HS-27A (cell line): Measurements from ENCODE around the gene EML2.
"Not testable (repeated sequence)": the region's sequence is repeated elsewhere in the genome, so short reads cannot be mapped to it uniquely, and the experiment has no call there.

ENCODE experiments used
- DNase-seq: peaks from one replicate; pipeline ENCODE4 v3.0.0-alpha.2; 2012; ENCODE audit warnings: low read depth, missing footprints

EML2 gene

GRCh38 chr19:45615795-45616703 lies 23.1 kb downstream of the EML2 start:
- peak; percentile 35 for DNase-seq

GRCh38 chr19:45615056-45615455 lies 24.1 kb downstream of the EML2 start:
- DNase-seq, result not testable (repeated sequence)

- peak; percentile 81 for DNase-seq
These were observed 25.1 kb downstream of the EML2 start for GRCh38 chr19:45613926-45614725.

- DNase-seq, result no peak
These were observed 30.2 kb downstream of the EML2 start for GRCh38 chr19:45608948-45609347.

GRCh38 chr19:45607071-45608029 lies 31.8 kb downstream of the EML2 start:
- no peak for DNase-seq

DNA sequence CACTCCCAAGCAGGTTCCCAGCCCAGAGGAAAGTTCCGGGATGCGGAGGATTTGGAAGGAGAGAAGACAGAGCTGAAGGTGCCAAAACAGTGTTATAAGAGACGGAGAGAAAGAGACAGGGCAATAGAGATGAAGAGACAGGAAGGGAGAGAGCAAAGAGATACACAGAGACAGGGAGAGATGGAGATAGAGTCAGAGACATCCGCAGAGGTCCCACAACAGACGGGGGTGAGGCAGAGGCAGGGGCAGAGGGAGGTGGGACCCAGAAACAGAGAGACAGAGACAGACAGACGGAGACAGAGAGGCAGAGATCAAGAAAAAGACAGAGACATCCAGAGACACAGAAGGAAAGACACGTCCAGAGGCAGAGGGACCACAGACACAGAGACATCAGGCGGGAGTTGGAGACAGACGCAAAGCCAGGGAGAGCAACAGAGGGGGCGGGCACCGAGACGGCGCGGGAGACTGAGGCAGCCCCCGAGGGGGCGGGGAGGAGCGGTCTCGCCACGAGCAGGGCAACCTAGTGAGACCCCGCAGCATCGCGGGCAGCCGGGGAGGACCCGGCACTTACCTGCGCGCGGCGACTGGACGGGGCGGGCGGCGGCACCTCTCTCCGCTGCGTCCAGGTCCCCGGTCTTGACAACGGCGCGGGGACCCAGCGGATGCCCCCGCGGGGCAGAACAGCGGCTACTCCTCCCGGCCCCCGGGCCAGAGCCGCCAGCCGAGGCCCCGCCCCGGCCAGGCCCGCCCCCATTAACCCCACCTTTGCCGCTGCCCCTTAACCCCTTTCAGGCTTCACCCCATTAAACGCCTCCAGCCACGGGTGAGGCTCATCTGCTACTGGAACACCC lies 37.4 kb downstream of the EML2 start, which contains the start of gene GPR4:
Gene GPR4, minus strand, starts transcription at position 689 of the 851 bp plus-strand sequence. CDS start 10,346 bp downstream, outside the sequence.
- no peak for DNase-seq

- no peak for DNase-seq
These were observed 38.1 kb downstream of the EML2 start for GRCh38 chr19:45601115-45601514.

- DNase-seq, result no peak
These were observed 38.8 kb downstream of the EML2 start for GRCh38 chr19:45600340-45600885.

DNA sequence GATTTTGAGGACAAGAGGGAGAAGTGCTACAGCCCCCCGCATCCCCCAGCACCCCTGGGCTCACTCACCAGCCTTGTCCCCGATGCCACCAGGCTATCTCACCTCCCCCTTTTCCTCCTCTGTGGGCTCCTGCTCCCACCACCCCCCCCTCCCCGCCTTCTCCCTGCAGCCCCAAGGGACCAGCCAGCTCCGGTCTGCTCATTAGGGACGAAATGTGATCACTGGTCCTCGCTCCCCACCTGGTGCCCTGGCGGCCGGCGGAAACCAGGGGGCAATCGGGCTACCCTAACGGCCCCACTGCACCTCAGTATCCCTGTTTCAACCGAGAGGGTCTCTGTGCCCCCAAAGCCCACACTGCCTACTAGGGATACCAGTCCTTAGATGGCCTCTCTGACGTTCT lies 39.9 kb downstream of the EML2 start:
- DNase-seq, result no peak

GRCh38 chr19:45598267-45599001 lies 40.8 kb downstream of the EML2 start:
- no peak for DNase-seq

GRCh38 chr19:45597425-45598111 lies 41.6 kb downstream of the EML2 start:
- DNase-seq, result no peak

- DNase-seq, result no peak
These were observed 43.4 kb downstream of the EML2 start for GRCh38 chr19:45595814-45596213.

DNA sequence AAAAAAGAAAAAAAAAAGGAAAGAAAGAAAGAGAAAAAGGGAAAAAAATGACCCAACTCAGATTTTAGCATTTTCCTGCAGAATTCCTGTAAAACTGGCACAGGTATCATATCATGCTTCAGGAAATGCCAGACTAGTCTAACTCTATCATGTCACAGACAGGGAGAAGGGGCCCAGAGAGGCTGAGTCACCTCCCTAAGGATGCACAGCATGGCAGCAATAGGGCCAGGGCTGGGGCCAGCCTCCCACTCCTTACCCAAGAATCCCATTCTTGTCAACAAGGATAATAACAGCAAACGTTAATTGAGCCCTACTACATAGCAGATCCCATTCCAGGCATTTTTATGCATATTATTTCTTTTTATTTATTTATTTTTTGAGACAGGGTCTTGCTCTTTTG lies 45.7 kb downstream of the EML2 start:
- DNase-seq, result no peak

GRCh38 chr19:45592366-45592765 lies 46.8 kb downstream of the EML2 start:
- no peak for DNase-seq

GRCh38 chr19:45591638-45592005 lies 47.6 kb downstream of the EML2 start:
- no peak for DNase-seq

DNA sequence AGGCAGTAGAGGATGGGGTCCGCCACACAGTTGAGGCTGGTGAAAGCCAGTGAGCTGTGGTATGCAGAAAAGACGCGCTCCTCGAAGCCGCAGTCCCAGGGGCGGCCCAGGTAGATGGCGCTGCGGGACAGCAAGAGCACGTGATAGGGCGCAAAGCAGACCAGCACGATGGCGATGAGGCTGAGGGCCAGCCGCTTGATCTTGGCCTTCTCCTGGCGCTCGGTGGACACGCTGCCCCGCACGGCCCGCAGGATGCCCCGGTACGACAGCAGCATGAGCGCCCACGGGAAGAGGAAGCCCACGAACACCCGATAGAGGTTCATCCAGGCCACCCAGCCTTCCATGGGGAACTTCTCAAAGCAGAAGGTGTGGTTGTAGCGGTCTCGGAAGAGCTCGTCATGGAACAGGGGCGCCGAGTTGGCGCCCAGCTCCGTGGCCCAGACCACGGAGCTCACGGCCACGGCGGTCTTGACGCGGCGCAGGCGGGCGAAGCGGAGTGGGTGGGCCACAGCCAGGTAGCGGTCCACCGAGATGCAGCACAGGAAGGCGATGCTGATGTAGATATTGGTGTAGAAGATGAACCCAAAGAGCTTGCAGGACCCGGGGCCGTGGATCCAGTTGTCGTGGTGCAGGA lies 48.1 kb downstream of the EML2 start:
- DNase-seq, result no peak

- DNase-seq, result no peak
These were observed 48.7 kb downstream of the EML2 start for GRCh38 chr19:45590300-45591003.

DNA sequence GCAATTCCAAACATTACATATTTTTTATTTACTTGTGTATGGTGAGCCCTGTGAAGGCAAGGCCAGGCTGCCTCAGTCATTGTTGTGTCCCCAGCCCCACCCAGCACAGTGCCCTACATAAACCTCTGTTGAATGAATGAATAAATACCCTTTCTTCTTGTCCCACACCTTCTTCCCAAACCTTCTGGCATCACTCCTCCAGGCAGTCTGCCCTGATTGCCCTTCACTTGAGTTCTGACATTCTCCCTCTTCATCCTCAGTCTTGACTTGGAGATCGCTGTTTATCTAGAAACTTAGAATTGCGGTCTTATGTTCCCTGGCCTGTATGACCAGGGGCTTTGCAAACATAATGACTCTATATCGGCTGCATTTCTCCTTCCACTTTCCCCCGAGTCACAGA lies 49.4 kb downstream of the EML2 start:
- DNase-seq, result no peak
